ENCODE results near the gene C4orf36.
"Not testable (repeated sequence)": the region's sequence is repeated elsewhere in the genome, so short reads cannot be mapped to it uniquely, and the experiment has no call there.

Gene C4orf36

DNA sequence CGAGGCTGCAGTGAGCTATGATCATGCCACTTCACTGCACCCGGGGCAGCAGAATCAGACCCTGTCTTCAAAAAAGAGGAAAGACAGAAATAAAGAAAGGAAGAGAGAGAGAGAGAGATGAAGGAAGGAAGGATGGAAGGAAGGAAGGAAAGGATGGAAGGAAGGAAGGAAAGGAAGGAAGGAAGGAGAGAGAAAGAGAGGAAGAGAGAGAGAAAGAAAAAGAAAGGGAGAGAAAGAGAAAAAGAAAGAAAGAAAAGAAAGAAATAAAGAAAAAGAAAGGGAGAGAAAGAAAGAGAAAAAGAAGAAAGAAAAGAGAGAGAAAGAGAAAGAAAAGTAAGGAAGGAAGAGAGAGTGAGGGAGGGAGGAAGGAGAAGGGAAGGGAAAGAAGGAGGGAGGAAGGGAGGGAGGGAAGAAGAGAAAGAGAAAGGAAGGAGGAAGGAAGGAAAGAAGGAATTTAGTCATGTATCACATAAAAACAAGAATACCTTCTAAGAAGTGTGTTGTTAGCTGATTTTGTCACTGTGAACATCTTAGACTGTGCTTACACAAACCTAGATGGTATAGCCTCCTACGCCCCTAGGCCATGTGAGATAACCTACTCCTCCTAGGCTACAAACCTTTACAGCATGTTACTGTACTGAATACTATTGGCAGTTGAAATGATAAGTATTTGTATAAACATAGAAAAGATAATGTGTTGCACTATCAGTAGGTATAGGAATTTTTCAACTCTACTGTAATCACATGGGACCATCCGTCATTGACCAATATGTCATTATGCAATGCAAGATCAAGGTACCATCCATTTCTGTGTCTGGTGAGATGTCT lies 25.2 kb upstream of the C4orf36 start:
- DNase-seq (ENCODE audit: low spot score), result no peak

DNA sequence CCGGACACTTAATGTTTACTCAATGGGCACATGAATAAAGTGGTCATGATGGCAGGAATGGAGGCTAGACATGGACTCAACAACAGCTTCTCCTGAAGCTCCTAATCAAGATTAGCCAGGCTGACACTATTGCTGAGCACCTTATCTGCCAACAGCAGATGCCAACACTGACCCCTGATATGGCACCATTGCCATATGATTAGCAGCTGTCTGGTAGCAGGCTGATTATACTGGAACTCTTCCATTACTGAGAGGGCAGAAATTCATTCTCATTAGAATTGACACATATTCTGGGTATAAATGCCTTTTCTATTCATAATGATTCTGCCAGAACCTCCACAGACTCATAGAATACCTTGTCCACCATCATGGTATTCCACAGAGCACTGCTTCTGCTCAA lies 24.2 kb upstream of the C4orf36 start:
- DNase-seq (ENCODE audit: low spot score), result no peak

DNA sequence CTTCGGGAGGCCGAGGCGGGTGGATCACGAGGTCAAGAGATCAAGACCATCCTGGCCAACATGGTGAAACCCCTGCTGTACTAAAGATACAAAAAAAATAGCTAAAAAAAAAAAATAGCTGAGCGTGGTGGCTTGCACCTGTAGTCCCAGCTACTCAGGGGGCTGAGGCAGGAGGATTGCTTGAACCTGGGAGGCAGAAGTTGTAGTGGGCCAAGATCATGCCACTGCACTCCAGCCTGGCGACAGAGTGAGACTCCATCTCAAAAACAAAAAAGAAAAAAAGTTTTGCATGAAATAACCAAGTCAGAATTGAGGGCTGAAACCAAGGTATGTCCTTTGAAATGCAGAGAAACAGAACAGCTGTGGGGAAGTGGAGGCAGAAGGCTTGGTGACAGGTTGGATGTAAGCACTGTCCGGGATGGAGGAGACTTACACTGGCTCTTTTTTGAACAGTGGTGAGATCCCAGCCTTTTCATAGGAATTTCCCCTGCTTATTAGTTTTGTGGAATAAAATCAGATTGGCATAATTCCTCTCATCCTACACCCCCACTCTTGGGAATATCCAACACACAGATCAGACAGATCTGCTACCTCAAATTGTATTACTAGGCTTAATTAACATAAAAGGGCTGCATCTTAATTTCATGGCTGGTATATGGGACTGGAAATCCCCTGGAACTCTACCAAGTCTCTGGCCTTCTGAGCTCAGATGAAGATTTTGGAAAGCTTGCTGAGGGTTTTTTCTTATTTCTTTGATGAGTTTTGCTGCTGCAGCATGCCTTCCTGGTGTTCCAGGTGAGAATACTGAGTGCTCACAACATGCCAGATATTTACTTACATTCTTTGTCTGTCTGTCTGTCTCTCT lies 18.8 kb upstream of the C4orf36 start:
- DNase-seq (ENCODE audit: low spot score), result no peak

DNA sequence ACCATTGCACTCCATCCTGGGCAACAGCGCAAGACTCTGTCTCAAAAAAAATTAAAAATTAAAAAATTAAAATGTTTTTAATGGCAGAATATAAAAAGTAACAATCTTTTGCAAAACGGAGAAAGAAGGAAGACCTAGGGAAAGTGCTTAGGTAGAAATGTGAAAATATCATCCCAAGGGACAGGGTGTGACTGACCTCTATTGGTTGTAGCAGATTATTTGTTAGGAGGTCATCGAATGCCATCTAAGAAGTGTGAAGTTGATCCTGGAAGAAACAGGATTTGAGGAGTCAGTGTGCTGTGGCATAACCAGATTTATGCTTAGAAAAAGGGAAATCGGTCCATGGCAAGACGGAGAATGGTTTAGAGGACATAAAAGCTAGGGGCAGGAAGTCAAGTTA lies 18.1 kb upstream of the C4orf36 start:
- DNase-seq (ENCODE audit: low spot score), result peak; percentile 17

DNA sequence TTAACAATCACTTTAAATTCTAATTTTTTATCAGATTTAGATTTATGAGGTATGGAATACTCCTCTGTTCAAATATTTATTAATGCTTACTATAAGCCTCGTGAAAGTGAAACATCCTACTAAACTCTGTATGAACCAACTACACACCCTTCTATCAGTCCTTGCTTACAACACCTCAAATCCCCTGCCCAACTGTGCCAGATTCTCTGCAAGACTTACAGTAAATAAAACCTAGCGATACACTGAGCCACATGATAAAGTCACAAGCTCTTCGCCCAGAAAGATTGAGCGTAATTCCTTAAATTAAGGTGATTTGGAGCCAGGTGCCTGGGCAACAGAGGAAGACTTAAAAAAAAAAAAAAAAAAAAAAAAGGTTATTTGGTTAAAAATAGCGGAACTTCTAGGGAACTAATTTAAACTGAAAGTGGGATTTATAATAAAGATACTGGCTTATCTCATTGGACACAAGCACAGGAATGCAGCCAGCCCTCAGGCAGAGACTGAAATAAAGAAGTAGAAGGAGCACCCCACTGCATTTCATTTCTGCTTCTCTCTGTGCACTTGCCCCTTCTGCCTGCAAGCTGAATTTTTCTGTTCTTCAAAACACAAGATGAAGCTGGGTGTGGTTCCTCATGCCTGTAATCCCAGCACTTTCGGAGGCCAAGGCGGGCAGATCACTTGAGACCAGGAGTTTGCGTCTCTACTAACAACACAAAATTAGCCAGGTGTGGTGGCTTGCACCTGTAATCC lies 17.5 kb upstream of the C4orf36 start:
- no peak for DNase-seq (ENCODE audit: low spot score)

DNA sequence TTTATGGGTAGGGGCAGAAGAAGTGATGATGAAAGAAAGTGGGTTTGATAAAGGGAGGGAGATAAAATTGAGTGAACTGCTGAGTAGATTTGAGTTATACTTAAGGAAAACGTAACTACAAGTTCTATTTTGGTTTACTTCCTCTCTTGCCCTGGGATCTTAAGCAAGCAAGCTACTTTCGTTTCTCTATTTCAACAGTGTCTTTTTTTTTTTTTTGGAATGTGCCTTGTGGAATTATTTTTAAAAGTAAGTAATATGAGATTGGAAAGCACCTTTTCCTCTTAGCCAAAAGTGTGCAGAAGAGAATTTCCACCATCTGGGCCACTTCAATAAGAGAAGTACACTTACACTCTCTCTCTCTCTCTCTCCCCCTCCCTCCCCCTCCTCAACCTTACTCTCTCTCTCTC lies 16.0 kb upstream of the C4orf36 start:
- no peak for DNase-seq (ENCODE audit: low spot score)

DNA sequence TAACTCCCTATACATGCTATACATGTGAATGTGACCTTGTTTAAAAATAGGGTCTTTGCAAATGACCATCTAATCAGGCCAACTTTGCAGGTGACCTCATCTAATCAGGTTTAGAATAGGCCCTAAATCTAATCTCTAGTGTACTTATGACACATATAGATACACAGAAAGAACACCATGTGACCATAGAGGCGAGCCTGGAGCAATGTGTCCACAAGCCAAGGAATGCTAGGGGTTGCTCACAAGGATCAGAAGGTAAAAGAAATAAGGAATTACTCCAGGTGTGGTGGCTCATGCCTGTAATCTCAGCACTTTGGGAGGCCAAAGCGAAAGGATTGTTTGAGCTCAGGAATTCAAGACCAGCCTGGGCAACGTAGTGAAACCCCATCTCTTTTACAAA lies 9.6 kb upstream of the C4orf36 start:
- no peak for DNase-seq (ENCODE audit: low spot score)

DNA sequence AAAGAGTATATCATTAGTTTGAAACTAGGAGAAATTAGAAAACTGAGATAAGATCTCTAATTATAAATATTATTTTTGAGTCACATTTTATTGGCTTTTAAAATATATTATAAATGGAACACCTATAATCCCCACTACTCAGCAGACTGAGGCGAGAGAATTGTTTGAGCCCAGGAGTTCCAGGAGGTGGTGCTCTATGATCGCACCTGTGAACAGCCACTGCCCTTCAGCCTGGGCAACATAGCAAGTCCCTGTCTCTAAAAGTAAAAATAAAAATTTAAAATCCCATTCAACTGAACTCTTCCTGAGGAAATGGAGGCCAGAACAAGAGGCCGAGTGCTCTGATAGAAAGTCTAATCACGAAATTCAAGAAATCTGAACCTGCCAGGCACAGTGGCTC lies 6.3 kb upstream of the C4orf36 start:
- DNase-seq (ENCODE audit: low spot score), result no peak

DNA sequence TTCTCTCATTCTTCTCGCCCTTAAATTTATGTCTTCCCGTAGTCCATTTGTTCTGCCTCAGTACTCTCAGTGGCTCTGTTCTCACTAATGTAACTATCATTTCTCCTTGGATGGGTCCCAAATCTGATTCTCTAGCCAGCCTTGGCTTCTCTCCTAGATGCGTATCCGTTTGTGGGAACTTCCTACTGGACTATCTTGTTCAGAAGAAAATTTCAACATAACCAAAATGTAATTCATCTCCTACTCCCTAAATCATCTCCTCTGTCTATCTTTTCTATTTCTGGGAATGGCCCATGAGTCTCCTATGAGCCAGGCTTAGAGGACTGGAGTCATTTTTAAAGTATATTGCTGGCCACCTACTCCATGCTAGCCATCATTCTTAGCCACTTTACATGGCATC lies 4.4 kb upstream of the C4orf36 start:
- no peak for DNase-seq (ENCODE audit: low spot score)

DNA sequence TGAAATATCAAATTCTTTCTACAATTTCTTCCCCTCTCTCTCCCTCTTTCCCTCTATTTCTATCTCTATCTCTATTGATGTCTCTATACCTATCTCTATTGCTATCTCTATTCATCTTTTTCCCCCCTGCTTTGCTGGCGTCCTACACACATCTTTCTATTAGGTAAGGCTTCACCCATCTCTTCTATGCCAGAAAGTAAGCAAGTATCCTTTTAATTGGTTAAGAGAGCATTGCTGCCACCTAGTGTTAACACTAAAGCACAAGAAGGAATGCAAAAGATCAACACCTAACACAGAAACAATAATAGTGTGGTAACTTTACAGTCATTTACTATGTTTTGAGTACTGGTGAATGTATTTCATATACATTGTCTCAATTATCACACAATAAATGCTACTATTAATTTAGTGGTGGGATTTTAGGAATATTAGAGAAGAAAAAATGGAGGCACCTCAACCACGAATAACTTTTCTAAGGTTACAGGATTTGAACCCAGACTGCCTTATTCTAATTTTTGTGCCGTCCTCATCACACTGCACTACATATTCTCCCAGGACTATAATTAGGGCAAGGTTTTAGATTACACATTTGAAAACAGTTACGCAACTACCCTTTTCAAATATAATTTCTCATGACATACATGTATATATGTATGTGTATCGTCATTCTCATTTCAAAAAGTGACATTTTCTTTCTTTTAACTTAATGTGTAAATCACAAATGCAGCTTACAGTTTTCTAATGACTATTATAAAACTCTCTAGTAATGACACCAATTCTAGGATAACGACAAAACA lies 3.7 kb upstream of the C4orf36 start:
- peak; percentile 42 for DNase-seq (ENCODE audit: low spot score)

DNA sequence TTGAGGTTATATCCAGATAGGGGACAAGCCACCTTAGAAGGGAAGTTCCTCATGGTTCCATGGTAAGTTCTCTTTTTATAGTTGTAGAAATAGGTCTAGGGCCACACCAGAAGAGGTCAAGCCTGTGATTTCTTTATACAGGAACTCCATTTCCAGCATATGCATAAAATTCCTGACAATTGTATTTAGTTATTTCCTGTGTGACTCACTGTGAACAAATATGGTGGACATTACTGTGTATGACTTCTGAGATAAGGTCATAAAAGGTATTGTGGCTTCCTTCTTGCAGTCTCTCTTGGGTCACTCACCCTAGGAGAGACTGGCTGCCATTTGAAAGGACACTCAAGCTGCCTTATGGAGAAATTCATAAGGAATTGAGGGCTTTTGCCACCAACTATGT lies 2.2 kb upstream of the C4orf36 start:
- DNase-seq (ENCODE audit: low spot score), result no peak

DNA sequence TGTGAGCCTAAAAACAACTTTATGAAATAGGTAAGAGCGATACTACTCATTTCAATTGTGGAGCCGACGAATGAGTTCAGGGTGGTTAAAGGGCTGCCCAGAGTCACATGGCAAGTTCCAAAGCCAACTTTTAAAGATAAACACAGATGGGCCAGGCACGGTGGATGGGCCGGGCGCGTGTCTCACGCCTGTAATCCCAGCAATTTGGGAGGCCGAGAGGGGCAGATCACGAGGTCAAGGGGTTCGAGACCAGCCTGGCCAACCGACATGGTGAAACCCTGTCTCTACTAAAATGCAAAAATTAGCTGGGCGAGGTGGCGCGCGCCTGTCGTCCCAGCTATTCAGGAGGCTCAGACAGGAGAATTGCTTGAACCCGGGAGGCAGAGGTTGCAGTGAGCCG lies 914 bp upstream of the C4orf36 start:
- DNase-seq (ENCODE audit: low spot score), result no peak

DNA sequence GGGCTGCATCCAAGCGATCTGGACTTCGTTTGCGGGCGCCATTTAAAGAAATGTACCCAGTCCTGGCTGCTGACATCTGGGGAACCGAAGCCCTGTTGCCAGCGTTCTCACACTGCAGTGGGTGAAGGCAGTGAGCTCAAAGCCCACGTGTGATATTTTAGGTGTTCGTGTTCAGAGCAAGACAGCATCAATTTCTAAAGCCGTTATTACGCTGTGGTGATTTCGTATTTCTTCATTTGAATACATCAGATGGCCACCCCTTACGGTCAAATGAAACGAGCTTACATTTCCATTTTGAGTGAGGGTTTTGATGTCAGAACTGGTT lies 376 bp upstream of the C4orf36 start:
- no peak for DNase-seq (ENCODE audit: low spot score)

DNA sequence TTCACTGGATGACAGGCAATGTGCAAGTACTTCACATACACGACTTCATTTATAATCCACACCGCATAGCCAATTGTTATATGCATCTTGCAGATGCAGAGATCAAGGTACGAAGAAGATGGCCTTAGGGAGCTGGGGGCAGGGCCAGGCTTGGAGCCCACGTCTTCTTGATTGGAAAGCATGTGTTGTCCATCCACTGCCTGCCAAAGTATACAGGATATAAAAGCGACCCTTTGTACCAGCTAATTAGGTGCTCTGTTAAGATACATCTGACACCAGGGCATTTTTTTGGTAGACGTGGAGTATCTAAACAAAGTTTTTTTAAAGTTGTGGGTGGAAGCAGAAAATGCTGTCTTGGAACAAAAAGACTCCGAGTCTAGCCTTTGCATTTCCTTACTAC lies 1.4 kb downstream of the C4orf36 start:
- no peak for DNase-seq (ENCODE audit: low spot score)

DNA sequence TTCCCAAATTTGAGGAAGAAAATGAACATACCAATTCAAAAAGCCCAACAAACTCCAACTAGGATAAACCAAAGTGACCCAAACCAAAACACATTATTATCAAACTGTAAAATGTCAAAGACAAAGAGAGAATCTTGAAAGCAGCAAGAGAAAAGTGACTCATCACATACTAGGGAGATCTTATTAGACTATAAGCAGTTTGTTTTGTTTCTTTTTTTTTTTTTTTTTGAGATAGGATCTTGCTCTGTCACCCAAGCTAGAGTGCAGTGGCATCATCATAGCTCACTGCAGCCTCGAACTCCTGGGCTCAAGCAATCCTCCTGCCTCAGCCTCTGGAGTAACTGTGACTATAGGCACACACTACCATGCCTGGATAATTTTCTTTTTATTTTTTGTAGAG lies 12.6 kb downstream of the C4orf36 start:
- DNase-seq (ENCODE audit: low spot score), result no peak

DNA sequence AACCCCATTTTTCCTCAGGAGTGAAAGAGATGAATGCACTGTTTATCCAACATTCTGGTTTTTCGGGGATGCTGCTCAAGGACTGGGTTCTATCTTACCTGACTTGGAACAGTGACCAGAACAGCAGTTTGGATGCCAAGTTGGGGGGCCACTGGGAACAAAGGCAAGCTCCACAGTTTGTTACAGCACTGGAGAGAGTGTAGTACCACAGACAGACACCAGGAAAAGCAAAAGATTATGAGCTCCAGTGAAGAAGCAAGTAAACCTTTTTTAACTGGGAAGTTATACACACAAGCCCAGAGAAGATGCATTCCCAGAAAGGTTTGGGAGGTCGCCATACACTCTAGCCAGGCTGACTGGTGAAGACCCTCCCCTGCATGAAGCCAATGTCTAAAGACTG lies 13.6 kb downstream of the C4orf36 start:
- DNase-seq (ENCODE audit: low spot score), result no peak

DNA sequence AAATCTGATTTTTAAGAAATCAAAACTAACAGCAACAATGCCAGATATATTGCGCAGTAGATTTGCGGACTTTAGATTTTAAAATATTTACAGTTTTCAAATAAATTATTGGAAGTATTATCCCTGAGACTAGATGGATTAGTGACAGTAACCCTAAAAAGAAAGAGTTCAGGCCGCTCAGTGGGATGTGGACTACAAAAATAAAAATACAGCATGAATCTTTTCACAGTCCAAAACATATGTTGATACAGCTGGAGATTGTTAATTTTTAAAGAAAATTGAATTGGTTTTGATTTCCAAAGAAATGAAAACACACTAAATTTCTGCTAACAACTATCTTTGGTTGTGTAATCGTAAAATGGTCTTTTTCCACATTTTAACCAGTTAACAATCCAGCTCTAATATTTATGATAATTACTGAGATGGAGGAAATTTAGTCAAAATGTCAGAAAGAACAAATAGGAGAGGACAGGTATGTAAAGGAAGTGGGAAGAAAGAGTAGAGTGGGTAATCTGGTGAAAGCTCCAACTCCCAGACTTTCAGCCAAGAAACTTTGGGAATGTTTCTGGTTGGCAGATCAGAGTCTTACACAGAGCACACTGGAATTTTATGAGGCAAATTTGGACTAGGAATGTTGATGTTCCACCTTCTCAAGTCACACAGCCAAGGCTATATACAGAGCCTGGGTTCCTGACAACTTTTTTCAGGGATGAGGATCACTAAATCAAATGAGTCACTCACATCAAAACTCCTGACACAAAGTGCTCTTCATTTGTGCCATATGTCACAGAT lies 15.1 kb downstream of the C4orf36 start:
- no peak for DNase-seq (ENCODE audit: low spot score)

DNA sequence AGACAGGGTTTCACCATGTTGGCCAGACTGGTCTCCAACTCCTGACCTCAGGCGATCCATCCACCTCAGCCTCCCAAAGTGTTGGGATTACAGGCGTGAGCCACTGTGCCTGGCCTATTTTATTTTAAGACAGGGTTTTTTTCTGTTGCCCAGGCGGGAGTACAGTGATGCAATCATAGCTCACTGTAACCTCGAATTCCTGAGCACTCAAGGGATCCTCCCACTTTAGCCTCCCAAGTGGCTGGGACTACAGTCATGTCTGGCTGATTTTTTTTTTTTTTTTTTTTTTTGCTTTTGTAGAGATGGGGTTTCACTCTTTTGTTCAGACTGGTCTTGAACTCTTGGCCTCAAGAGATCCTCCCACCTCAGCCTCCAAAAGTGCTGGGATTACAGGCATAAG lies 16.8 kb downstream of the C4orf36 start:
- not testable (repeated sequence) for DNase-seq (ENCODE audit: low spot score)

DNA sequence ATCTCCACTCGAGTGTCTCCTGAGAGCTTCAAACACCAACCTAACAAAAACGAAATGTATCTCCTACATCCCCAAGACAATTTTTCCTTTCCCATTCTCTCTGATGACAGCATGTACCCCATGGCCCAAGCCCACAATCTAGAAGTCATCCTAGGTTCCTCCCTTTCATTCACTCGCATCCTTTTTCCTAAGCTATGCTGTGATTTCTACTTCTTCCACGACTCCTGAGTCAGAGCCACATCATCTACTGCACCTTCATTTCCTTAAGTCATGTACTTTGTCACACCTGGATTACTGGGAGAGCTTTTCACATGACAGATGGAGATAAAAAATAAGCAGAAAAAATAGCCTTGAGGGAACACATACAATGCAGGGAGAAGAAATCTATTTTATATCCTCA lies 20.1 kb downstream of the C4orf36 start:
- DNase-seq (ENCODE audit: low spot score), result no peak

DNA sequence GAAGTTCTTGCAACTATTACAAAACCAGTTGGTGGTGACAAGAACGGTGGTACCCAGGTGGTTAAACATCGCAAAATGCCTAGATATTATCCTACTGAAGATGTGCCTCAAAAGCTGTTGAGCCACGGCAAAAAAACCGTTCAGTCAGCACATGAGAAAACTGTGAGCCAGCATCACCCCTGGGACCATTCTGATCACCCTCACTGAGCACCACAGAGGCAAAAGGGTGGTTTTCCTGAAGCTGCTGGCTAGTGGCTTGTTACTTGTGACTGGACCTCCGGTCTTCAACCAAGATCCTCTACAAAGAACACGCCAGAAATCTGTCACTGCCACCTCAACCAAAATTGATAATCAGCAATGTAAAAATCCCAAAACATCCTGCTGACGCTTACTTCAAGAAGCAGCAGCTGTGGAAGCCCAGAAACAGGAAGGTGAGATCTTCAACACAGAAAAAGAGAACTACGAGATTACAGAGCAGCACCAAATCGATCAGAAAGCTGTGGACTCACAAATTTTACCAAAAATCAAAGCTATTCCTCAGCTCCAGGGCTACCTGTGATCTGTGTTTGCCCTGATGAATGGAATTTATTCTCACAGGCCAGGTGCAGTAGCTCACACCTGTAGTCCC lies 21.7 kb downstream of the C4orf36 start:
- no peak for DNase-seq (ENCODE audit: low spot score)

Data from iPS-NIHi11 (cell line).